Measurements from ENCODE around the gene PLEKHA1.

Gene PLEKHA1

DNA sequence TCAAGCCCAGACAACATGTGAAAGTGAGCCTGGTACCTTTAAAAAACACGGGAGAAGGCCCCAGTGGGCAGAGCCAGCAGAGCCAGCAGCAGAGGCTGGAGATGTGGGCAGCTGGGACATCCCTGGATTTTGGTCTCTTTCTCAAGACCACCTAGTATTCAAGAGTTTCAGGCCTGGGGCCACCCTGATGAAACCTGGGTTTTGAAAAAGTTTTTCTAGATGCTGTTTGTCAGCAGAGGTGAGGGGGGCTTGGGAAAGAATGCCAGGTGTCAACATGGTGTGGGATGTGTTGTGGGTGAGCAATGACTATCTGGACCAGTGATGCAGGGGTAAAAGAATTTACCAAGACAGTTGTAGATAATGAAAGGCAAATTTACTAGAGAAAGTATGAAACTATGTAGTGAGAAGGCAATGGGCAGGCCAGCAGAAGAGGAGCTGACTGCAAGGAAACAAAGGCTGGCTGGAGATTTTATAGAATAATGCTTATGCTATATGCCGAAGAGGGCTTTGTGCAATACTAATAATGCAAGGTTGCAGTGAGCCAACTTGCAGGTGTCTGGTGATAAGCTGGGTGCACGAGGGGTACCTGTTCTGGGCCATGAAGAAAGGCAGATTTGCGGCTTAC lies 28.1 kb upstream of the PLEKHA1 start:
- DNase-seq (ENCODE audit: low read depth, low spot score): no peak

DNA sequence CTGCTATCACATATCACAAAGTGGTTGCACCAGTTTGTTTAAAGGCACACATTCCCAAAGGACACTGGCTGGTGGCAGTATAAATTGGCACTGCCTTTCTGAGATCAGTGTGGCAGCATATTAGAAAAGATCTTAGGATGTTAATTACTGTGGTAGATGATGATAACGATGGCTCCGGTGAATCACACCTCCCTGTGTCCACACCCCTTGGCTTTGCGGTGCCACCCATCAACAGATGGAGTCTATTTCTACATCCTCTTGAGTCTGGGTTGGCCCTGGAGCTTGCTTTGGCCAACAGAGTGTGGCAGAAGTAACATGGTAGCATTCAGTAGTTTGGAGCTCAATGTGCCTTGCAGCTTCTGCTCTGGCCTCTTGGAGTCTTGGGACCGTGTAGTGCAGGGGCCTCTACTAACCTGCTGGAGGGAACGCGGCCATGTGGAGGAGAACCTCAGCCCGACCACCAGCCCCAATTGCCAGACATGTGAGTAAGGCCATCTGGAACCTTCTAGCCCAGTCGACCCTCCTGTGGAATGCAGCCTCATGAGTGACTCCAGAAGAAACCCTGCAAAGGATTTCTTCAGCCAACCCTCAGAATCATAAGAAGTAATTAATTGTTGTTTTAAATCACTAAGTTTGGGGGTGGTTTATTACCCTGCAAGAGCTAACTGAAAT lies 27.2 kb upstream of the PLEKHA1 start:
- DNase-seq (ENCODE audit: low read depth, low spot score): no peak

DNA sequence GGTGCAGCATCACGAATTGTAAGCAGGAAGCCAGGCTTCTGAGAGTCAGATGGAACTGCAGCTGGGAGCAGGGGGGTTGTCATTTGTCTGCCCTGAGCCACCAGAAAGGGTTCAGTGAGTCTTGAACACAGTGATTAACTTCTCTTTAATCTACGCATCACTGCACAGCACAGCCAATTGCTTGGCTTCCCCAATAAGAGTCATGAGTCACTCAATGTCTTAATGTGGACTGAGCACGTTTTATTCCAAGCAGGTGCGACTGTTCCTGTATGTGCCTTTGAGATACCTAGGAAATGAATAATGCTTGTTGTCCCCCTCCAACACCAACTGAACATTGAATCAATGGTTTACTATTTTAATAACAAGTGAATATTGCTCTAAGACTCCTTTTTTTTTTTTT lies 26.0 kb upstream of the PLEKHA1 start:
- DNase-seq (ENCODE audit: low read depth, low spot score): no peak

DNA sequence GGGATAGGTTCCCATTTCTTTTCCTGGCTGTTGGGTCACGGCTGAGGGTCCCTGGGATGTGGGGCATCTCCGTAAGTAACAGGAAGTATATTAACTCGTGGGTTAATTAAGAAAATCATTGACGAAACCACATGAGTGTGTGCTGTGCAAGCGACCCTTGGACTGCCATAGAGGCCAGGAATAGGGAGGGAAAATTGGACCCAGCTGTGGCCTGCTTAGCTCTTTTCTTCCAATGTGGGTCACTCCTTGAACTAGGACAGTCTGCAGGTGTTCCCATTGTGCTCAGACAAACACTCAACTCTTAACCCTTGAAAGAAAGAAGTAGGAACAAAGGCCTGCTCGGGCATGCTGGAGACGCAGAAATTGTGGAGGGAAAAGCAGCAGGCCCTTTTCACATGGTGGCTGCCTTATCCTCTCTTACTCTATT lies 25.6 kb upstream of the PLEKHA1 start:
- DNase-seq (ENCODE audit: low read depth, low spot score): no peak

DNA sequence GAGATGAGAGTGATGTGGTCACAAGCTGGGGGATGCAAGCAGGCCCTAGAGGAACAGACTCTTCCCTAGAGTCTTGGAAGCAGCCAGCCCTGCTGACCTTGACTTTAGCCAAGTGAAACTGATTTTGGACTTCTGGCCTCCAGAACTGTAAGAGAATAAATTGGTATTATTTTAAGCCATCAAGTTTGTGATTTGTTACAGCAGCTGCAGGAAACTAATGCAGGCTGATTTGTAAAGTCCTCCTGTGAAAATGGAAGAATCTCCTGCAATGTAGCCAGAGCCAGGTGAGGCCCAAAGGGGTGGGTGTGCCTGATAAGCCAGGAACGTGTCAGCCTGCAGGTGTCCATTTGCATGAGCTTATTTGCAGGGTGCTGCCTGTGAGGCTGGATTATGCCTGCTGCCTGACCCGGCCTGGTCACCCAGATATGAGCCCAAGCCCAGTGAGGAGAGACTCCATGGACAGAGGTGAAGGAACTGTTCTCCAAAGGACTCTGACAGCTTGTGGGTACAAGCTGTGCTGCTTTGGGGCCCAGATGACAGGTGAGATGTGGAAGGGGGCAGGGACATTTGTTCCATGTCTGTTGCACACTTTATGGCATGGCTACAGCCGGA lies 24.6 kb upstream of the PLEKHA1 start:
- no peak for DNase-seq (ENCODE audit: low read depth, low spot score)

DNA sequence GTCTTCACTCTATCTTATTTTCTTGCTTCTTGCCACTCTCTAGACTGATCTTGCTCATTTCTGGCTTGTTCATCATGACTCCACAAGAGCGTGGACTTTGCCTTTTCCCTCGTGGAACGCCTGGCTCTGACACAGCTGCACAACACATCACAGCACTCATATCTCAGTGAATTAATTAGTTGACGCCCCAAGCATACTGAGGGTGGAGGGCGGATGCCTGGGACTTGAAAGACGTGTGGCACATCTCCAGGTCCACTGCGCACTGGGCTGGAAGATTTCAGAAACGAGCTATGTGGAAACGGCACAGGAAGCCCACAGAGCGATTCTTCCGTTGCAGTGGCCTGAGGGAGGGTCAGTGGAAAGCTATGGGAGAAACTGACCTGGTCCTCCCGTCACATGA lies 23.6 kb upstream of the PLEKHA1 start:
- DNase-seq (ENCODE audit: low read depth, low spot score): no peak

DNA sequence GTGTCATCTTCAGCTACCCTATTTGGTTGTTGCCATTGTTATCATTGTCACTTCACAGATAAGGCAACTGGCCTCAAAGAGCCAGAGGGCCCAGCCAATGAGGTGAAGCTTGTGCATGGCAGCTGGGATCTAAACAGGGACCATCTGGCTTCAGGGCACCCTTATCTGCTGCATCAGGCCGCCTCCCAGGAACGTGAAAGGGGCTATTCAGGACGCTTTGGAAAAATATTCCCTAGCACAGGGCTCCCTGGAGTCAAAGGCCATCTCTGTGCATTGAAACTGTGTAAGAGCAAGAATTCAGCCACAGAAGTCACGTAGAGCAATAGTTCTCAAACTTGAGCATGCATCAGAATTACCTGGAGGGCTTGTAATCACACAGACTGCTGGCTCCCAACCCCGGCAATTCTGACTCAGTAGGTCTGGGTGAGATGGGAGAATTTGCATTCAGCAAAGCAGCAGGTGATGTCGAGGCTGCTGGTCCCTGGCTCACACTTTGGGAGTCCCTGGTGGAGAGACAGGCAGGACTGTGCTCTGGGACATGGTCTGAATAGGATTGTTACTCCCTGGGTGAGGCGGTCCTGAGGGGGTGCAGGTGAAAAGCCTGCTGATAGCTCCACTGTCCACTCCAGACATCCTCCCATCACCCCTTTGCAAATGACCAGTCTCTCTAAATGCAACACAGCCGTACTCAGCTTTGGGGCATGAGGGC lies 21.5 kb upstream of the PLEKHA1 start:
- DNase-seq (ENCODE audit: low read depth, low spot score): no peak

DNA sequence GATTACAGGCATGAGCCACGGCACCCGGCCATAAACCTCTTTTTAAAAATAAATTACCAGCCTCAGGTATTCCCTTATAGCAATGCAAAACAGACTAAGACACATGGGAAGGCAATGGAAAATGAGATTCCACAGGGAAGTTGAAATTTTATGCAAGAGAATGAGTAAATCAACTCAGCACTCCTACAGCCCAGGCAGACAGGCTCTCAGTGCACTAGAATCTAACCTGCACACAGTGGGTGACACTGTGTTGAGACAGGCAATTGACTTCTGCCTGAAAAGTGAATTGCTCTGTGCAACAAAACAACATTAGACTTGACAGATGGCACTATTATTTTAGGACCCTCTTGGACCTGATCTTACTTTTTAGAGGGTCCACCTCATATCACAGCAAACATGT lies 20.1 kb upstream of the PLEKHA1 start:
- DNase-seq (ENCODE audit: low read depth, low spot score): no peak

DNA sequence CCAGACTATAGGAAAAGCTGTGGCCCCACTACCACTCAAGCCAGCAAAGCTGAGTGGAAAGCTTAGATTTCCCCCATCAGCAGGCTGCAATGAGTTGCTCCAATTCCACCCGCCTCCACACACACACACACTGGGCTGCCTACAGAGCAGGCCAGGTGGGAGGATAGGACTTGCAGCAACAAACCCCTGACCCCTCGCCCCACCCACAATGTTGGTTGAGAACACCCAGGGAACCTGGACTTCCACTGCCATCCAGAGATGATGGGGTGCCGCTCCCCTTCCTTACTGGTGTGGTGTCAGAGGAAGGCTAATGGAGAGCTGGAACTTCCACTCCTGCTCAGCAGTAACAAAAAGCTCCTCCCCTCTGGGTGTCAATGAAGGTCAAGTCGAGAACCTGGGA lies 16.8 kb upstream of the PLEKHA1 start:
- no peak for DNase-seq (ENCODE audit: low read depth, low spot score)

DNA sequence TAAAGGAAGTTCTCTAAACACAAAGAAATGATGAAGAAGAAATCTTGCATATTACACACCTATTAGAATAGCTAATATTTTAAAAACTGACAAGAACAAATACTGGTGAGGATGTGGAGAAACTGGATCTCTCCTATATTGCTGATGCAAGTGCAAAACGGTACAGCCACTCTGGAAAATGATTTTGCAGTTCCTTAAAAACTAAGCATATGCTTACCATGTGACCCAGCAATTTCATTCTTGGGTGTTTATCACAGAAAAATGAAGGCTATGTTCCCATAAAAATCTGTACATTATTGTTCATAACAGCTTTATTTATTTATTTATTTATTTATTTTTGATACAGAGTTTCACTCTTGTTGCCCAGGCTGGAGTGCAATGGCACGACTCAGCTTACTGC lies 14.9 kb upstream of the PLEKHA1 start:
- DNase-seq (ENCODE audit: low read depth, low spot score): no peak

DNA sequence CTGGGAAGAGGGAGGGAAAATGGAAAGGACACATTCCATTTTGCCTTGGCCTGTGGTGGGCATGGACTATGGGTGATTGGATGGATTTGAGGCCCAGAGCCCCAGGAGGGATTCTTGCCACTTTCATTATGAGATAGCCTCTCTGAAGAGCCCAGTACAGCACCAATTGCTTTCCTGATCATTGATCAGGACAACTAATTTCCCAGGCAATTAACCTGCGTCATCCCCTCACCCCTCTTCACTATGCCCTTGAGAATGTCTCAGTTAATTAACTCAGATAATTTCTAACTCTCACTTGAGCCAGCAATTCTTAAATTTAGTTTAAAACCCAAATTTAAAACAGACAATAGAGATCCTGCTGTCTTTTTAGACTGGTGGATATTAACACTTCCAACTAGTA lies 13.5 kb upstream of the PLEKHA1 start:
- no peak for DNase-seq (ENCODE audit: low read depth, low spot score)

DNA sequence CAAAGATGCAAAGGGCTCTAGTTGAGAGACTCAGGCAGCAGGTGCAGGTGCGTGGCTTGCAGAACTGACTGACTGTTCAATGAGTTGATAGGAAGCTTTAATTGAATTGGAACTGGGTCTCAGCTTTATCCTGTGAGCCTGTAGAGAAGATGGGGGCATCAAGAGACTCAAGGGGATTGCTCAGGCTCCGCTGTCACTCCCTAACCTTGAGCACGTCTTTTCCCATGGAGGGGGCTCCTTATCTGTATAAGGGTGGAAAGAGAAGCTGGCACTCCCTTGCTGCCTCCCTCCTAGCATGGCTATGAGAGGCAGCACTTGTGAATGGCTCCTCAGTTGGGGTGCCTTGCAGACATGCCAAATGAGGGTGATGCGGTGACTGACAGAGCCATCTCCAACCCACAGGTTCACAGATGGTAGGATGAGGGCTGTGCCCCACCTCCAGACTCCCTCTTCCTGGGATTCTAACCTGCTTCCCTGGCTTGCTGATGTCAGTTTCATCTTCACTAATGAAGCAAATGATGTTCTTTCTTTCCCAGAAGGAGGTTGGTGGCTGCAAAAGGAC lies 12.4 kb upstream of the PLEKHA1 start:
- no peak for DNase-seq (ENCODE audit: low read depth, low spot score)

DNA sequence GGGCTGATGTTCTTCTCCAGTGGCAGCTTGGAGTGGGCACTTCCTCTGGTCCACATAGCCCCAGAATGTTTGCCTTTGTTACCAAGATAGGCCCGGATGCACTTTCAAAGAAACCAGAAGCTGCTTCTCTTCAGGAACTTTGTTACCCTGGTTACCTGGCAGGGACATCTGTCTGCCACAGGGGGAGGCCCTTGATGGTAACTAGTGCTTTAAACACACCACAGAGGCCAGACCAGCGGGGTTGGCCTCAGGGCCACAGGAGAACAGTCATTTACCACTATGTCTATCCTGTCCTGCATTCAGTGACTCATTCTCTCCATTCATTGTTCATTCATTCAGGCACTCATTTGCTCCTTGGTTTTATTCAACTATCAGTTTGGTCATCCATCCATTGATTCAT lies 11.9 kb upstream of the PLEKHA1 start:
- no peak for DNase-seq (ENCODE audit: low read depth, low spot score)

DNA sequence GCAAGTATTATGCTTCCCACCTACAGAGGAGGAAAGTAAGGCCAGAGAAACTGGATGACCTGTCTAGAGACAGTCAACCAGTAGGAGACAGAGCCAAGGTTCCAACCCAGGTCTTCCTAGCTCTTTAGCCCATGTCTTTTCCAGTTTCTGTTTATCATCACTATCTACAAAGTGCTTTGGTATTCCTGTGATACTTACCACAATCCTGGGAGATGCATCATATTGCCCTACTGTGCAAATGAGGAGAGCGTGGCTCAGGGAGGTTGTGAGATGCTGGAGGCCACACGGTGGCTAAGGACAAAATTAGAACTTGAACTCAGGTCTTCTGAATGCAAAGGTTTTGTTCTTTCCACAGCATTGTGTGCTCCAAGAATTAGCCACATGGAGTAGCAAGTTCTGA lies 11.2 kb upstream of the PLEKHA1 start:
- no peak for DNase-seq (ENCODE audit: low read depth, low spot score)

DNA sequence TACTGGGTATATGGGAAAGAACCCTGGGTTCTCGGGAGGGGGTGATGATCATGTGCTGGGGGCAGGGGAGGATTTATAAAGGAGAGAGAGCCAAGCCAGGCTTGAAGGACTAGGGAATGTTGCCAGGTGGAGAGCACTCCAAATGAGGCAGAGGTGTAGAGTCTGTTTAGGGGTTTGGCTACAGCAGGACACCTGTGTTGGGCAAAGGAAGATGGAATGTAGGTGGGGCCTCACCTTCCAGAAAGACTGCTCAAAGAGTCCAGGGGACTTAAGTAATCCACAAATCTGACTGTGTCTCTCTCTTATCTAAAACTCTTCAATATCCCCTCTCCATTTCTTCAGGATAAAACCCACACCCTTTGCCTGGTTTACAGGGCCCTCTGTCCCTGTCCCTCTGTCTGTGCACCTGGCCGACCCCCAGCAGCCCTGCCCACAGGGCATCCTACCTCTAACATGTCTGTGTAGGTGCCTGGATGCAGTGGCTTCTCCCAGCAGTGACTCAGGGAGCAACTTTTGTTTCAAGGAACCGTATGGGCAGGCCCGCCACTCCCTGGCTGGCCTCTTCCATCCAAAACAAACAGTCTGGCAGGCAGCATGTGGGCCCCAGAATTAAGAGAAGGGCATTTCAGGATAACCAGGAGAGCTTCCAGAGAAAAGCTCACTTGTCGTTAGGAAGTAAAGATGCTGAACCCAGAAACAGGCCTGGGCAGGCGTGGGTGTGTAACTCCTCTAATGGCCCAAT lies 10.6 kb upstream of the PLEKHA1 start:
- DNase-seq (ENCODE audit: low read depth, low spot score): no peak

DNA sequence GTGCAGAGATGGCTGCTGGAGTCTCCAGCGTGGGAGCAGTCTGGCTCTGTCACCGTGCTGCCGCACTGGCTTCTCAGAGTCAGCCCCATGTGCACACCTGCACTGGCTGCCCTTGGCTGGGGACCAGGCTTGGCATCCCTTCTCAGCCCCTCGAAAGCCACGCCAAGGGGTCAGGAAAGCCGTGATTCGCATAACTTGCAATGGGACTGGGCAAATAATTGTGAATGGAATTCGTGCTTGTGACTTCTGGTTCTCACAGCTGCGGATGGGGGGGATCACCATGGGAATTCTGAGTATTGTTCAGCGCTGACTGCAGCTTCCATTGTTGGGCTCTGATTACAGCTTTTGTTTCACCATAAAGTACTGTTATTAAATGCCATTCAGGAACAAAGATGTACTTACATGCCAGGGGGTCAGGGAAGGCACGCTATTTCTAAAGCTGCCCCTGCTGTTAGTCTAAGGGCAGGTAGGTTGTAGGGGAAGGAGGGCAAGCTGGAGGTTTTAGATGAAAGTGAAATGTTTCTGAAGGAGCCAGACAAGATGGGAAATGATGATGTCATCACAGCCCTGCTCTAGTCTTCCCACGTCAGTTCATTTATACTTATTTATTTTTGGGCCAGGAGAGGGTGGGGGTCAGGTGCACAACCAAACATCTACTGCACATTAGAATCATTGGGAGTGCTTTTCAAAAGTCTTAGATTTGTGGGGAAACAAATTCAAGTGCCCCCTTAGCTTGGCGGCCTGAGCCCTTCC lies 5.8 kb upstream of the PLEKHA1 start:
- DNase-seq (ENCODE audit: low read depth, low spot score): no peak

DNA sequence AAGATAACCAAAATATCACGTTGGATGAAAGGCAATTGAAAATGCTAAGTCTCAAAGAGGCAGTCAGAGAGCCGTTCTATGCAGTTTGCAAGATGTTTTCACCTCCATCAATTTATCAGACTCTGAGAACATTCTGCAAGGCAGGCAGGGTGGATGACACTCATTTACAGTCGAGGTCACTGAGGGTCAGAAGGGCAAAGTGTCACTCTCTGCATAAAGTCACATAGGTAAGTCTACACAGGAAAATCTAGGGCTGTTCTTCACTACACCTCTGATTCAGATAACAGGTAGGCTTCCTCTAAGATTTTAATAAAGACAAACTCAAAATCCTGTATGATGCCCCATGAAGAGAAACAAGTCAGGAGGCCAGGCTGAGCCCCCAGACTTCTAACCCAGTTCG lies 1.4 kb upstream of the PLEKHA1 start:
- DNase-seq (ENCODE audit: low read depth, low spot score): no peak

DNA sequence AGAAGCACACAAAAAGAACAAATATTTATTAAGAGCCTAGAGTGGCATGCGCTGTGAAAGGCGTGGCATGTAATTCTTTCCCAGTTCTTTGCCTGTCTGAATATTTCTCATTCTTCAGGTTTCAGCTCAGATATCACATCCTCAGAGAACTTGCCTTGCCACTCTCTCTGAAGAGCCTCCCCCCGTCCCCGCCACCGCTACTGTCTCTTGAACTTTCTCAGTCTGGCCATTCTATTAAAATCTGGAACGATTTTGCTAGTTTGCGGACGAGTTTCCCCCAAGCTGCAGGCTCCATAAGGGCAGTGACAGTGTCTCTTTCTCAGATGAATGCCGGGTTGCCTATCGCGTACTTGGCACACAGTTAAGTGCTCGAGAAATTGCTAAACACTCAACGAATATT lies 787 bp upstream of the PLEKHA1 start:
- DNase-seq (ENCODE audit: low read depth, low spot score): no peak

DNA sequence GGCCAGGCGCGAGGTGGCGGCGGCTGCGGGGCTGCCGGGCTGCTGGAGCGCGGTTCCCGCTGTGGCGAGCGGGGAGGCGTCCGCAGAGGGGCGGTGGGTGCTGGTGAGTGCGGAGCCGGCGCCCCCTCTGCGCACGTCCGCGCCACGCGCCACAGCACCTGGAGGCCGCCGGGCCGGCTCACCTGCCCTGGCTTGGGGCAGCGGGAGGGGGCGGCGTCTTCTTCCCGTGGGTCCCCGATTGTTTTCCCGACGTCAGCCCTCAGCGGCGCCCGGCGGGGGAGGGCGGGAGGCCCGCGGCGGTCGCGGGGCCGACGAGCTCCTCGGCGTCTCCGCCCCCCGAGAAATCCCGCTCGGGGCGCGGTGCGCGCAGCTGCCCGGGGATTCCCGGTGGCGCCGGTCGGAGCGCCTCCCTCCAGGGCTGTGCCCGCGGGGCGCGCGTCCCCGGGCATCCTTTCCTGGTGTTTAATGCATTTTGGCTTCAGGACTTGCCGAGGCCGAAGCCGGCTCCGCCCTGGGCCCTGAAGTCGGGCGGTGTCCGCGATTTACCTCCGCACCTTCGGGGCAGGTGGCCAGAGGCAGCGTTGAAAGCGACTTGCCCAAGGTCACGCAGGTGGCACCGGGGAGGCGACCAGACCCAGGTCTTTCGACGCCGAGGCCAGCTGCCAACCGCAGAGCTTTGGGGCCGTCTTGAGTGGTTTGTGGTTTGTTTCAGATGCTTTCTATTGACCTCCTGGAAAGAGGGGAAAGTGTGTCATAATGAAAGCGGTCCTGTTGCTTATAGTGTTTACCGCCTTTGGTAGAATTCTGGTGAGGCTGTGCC lies 561 bp downstream of the PLEKHA1 start:
- no peak for DNase-seq (ENCODE audit: low read depth, low spot score)

DNA sequence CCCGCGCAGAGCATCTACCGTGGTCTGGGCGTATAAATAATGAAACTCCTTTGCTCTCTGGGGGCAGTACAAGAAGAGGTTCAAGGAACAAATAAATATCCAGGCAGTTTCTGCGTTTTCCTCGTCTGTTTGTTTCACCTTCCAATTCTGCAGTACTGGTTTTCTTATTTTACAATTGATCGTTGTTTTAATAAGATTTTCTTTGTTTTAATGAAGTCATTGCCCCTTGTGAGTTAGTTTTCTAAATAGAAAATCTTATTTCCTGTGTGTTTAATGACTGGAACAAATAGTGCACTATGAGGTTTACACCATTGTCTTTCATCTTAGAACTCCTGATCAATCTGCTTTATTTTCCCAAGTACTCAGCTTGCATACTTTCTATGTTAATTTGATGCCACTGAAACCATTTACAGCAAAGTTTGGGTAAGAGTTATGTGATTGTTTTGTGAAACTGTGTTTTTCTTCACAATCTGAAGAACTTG lies 1.2 kb downstream of the PLEKHA1 start:
- no peak for DNase-seq (ENCODE audit: low read depth, low spot score)

Measured in smooth muscle cell of the brain vasculature (primary cell).